Activated gamma-delta T cell treated with anti-CD3 and anti-CD28 coated beads, Interleukin-2, amount 50 U/mL, for 16 hours (primary cell): ENCODE results near the gene INPP1.
"Not testable (repeated sequence)": the region's sequence is repeated elsewhere in the genome, so short reads cannot be mapped to it uniquely, and the experiment has no call there.

ENCODE experiments used
- DNase-seq: peaks from one replicate; pipeline ENCODE4 v3.0.0-alpha.2; 2020; ENCODE audit warnings: low read depth

INPP1 gene, protein sequence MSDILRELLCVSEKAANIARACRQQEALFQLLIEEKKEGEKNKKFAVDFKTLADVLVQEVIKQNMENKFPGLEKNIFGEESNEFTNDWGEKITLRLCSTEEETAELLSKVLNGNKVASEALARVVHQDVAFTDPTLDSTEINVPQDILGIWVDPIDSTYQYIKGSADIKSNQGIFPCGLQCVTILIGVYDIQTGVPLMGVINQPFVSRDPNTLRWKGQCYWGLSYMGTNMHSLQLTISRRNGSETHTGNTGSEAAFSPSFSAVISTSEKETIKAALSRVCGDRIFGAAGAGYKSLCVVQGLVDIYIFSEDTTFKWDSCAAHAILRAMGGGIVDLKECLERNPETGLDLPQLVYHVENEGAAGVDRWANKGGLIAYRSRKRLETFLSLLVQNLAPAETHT

DNA sequence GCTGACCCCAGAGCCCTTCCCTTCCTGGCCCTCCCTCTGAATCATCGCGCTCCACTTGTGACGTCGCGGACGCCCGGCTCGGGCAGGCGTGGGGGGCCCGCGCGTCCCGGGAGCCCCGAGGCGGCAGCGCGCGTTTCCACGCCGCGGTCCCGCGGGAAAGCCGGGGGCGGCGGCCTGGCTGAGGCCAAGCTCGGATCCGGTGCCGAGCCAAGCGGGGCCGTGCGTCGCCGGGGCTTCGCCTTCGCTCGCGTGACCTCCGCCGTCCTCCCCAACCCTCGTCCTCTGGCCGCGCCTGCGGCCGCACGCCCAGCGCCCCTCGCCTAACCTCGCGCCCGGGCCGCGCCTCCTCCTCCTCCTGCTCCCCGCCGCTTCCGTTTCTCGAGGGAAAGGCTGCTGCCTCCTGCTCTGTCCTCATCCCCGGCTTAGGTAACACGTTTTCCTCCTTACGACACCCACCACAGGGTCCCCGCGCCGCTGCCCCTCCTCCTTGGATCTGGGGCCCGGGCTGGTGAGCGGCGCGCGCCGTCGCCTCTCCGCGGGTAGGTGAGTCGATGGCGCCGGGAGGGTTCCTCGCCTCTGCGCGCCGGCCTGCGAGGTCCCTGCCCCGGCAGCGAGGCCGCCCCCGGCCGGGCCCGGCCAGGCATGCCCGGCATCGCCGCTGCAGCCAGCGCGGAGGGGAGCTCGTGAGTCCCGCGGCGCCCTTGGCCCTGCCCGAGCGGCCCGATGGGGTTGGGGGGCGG lies at the start of gene INPP1:
INPP1 (plus strand) TSS at position 54 of the 740 bp plus-strand sequence. CDS start 16,514 bp downstream, outside the sequence.
- DNase-seq, result peak; percentile 6

DNA sequence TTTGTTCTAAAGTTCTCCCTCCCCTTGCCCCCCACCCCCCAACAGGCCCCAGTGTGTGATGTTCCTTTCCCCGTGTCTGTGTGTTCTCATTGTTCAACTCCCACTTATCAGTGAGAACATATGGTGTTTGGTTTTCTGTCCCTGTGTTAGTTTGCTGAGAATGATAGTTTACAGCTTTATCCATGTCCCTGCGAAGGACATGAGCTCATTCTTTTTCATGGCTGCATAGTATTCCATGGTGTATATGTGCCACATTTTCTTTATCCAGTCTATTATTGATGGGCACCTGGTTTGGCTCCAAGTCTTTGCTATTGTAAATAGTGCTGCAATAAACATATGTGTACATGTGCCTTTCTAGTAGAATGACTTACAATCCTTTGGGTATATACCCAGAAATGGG lies 45.5 kb upstream of the INPP1 start:
- DNase-seq, result not testable (repeated sequence)

DNA sequence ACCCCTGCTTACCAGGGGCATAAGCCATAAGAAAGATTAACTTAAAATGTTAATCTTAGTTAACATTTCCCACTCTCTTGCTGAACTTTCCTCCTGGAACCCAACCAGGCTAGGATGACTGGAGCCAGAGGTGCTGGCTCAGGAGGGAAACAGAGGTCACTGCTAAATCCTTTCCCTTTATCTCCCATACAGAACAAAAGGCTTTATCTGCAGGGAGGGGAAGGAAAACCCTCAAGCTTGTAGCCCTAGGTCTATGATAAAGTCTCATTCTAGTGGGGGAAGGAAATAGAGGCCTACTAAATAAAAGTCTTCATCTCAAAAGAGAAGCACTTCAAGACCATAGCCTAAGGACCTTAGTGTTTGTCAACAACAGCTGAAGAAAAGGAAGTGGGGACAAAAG lies 42.4 kb upstream of the INPP1 start:
- no peak for DNase-seq

DNA sequence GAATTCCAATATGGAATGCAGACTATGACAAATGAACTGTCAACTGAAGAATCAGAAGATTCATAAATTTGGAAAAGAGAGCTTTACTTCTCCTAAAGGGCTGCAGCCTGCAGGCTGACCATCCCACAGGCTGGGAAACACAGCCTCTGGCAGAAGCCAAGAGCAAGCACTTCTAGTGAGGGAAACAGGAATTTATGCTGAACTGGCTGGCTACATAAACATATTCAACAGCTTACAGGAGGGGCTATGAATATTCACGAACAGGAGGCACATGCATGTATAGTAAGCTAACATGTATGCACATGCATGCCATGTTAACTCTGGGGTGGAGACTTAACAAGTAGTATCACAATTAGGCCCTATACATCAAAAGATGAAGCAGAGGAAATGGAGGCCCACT lies 41.3 kb upstream of the INPP1 start:
- no peak for DNase-seq

DNA sequence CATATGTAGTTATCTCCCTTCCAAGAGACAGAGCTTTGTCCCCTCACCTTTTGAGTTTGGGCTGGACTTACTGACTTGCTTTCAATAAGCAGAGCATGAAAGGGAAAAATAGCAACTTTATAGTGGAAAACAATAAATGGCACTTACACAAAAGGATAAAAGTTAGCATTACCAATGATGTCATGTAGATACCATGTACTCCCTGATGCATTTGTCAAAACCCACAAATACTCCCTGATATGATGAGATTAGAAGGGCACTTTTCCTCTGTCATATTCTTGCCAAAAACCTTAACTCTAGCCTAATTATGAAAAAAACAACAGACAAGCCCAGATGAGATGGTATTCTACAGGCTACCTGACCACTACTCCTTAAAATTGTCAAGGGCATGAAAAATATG lies 39.7 kb upstream of the INPP1 start:
- no peak for DNase-seq

DNA sequence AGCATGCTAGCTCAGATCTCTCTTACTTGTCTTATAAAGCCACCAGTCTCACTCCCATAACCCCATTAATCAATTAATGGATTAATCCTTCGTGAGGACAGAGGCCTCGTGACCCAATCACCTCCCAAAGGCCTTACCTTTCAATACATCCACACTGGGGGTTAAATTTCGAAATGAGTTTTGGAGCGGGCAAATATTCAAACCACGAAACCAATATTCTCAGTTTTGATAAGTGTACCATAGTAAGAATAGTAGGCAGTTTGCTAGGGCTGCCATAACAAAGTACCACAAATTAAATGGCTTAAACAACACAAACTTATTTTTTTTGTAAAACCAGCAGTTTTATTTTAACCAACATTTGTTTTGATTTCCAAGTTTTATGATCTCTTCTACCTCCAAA lies 39.0 kb upstream of the INPP1 start:
- no peak for DNase-seq

DNA sequence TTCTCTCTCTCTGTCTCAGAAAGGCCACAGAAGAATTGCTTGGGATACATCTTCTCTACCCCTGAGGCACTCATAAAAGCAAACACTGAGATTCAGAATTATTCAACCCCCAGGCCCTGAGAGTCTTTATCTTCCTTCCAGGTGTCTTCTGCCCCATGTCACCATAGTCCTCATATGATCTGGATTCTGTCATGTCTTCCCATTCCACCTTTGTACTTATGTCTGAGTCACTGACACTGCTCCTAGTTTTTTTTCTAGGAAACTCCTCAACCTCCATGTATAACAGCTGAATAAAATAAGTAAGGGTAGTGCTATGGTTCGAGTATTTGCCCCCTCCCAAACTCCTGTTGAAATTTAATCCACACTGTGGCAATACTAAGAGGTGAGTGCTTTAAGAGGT lies 35.4 kb upstream of the INPP1 start:
- DNase-seq, result no peak

DNA sequence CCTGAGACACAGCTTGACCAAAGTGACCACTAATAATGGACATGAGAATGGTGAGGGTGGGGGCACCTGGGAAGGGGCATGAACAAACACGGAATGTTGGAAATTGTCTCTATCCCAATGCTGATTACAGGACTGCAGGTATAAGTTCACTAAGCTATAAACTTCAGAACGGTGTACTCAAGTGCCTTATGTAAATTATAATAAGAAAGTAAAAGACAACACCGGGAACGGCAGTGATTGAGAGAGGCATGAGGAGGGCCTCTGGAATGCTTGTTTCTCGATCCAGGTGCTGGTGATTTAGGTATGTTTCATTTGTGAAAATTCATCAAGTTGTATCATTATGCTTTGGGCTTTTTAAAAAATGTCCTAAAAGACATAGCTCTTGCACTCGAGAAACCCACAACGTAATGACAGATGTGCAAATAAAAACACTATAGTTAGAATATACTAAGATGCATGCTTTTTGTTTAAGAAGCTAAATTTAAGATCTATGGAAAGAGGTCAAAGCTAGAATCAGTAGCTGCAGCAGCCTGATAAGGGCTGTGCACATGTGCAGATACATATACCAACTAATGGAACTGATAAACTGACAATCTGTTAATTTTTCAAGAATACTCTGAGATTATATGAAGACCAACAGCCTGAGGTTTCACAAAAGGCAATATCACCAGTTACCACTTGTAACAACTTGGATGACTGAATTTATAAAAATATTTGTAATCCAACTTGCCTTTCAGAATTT lies 31.3 kb upstream of the INPP1 start:
- no peak for DNase-seq

DNA sequence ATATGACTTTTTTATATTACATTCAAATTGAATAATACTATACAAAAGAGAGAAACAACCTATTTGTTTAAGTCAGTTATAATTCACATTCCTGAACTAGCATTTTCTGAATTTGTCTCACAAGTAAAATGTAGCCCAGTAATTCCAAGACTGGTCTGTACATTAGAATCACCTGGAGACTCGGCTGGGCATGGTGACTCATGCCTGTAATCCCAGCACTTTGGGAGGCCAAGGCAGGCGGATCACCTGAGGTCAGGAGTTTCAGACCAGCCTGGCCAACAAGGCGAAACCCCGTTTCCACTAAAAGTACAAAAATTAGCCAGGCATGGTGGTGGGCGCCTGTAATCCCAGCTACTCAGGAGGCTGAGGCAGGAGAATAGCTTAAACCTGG lies 30.8 kb upstream of the INPP1 start:
- DNase-seq, result not testable (repeated sequence)

DNA sequence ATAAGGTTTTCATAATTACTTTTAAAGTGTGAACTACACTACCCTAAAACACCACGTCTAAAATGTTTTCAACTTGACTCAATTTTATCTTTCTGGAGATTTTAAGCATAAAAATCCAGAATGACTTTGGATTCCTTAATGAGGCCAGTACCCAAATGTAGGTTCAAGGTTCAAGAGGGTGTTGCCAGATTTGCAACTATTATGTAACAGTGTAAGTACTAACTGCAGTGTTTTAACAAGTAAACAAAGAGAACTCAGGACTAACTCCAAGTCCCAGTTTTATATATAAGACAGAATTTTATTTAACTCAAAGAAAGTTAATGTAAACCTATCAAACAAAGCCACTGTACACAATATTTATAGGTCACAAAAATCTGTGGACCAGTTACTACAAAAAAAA lies 29.5 kb upstream of the INPP1 start:
- DNase-seq, result no peak

DNA sequence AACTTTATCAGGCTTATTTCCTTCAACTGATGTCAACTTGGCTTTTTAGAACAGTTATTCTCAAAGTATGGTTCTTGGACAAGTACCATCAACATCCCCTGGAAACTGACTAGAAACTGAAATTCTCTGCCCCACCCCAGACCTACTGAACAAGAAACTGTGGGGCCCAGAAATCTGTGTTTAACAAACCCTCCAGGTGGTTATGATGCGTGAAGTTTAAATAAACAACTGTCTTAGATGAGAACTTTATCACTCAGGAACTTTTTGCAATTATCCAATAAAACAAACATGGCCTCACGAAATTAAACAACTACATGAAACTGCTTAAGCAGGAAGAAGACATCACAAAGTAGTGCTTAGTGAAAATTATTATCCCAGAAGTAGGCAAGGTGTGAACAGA lies 28.1 kb upstream of the INPP1 start:
- no peak for DNase-seq

DNA sequence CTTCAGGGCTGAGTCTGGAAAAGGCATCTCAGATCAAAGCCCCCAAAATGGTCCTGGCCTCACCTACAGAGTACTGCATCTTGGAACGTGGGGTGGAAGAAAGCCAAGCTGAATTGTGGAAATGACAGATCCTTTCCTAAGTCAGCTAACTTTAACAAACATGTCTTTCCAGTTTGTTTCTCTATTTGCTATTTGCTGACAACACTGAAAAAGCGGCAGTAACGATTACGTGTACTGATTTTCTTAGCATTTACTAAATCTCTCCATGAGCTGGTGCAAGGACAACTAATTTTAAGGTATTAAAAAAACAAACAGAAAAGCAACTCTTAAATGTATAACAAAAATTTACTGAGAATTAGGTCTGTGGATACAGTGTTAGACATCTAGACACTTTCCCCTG lies 24.9 kb upstream of the INPP1 start:
- DNase-seq, result no peak

DNA sequence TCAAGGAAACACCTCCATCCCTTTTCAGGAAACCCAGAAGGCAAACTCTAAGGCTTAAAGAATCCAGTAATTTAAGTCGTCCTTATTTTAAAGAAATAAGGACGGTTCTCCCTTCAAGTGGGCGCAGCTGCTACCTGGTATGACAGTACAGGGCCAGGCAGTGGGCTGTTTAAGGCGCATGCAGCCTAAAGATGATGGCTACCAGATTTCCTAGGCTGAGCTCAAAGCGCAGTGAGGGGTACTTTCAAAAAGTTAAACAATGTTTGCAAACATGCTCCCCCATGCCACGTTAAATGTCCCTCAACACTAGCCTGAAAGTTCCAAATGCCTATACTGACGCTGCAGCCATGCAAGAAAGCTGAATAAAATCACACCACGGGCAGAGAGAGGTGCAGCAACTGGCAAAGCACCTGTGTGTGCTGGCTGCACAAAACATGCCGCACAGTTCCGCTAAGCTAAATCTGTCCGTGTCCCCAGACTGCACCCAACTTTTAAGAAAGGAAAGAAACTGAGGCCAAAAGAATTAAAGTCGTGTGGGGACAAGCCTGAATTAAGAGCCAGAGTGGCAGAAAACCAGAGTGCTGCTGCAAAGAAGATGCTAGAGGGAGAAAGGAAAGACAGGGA lies 24.3 kb upstream of the INPP1 start:
- DNase-seq, result no peak

DNA sequence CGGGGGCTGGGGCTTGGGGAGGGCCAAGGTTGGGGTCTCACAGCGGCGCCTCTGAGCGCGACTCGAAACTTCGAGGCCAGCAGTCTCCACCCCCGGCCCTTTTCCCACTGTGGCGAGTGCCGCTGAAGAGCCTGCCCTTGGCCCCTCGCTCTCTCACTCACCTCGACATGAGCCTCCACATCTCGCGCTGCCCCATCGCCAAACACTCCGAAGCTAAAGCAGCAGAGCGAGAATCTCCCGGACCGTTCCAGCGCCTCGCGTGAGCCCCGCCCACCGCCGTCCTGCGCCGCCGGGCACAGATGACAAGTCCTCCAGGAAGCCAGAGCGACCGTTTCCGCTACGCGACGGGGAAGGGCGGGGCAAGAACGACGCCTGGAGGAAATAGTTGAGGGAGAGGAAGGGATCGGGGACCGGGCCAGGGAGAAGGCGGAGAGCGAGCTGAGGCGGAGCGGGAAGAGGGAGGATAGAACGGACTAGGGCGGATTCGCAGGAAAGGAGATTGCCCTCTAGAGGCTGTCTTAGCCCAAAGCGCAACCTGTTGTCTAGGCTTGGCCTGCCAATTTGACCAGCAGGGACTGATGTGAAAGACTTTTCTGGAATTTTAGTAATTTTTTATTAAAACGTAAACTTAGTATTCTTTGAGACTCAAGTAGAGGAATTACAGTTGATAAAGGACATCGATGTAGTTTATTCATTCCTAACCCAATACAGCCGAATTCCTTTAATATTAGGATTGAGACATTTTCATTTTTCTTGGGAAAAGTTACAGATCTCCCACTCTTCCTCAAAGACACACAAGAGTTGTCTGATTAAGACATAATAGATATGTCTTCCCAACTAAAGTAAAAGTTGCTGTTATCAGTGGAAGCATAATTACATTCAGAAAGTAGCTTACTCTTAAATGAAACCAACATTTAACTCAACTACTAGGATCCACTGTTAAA lies 23.6 kb upstream of the INPP1 start, which contains the start of gene HIBCH:
HIBCH (minus strand) TSS at position 272 of the 944 bp plus-strand sequence; CDS start at position 196, 76 bp downstream.
- DNase-seq, result peak; percentile 73

DNA sequence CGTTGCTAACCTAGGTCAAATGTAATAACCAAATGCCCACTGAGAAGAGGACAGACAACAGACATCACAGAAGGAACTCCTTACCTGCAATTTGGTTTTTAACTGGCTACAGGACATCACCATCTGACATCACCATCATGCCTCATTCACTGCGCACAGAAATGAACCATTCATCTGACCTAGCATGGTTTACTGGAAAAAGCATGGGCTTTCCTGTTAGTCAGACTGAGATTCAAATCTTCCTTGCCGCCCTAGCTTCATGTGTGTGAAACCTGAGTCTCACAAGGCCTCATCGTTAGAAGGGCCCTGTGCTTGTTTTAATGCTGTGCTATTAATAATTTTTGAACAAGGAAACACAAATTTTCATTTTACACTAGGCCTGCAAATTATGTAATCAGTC lies 22.7 kb upstream of the INPP1 start:
- DNase-seq, result no peak

DNA sequence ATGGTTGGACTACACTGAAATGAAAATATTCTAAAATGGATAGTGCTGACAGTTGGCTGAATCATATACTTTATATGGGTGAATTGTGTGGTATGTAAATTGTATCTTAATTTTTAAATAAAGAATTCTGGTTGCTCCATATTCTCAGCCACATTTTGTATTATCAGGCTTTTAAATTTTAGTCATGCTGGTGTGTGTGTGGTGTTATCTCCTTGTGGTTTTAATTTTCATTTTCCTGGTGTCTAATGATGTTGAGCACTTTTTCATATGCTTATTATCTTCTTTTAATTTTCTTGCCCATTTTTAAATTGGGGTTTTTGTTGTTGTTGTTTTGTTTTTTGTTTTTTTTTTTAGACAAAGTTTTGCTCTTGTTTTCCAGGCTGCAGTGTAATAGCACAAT lies 20.0 kb upstream of the INPP1 start:
- DNase-seq, result no peak

DNA sequence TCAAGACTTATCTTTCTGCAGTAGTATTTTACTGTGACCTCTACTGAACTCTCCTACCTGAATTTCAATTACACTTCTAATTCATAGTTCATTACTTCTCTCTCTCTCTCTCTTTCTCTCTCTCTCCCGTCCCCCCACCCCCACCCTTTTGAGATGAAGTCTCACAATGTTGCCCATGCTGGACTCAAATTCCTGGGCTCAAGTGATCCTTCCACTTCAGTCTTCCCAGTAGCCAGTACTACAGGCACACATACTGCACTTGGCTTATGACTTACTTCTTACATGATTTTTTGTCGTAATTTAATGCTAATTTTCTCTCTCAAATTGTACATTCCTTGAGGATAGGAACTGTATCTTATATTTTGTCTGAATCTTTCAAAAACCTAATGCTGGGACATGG lies 17.8 kb upstream of the INPP1 start:
- no peak for DNase-seq

DNA sequence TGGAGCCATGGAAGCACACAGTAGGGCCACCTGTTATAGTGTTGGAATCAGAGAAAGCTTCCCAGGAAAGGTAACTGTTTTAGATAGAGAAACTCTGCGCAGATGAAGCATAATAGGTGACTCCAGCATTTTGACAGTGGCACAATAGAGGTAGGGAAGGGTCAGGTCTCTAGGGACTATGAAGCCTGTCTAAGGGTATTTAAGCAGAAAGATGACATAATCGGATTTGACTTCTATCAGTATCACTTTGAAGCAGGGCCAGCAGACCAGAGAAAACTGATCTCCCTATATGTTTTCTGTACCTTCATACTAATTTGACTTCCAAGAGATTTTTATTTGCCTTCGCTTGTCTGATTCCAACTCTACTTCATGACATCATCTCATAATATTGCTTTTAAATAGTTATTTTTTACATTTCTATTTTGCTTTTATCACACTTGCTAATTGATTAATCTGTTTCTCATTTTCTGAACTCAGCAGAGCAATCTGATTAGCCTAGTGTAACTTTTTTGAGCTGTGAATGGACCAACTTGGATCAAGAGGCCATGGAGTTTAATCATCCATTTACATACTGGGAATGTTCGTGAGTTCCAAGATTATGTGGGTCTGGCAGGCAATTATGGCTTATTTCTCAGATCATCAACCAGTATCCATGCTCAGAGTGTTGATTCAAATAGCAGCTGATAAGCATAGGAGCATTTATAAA lies 15.4 kb upstream of the INPP1 start:
- DNase-seq, result no peak

DNA sequence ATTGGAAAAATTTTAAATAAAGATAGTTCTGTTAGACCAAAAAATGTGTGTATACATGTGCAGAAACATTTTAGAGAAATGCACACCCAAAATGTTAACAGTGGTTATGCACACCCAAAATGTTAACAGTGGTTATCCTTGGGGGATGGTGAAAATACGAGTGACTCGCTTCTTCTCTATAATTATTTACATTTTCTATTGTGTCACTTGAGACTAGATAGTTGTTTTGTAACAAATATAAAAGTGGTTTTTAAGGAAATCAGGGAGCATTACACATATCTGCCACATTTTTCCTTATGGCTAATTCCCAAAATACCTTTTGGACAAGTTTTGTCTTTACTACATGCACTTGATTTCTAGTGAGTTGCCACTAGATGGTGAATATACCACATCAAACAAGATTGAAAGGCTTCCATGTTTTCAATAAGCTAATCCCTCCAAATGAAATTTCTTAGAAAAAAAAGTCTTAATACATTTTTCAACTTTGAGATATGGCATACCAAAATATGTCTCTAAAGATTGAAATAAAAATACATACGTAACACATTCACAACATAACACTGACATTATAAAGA lies 14.7 kb upstream of the INPP1 start:
- no peak for DNase-seq

DNA sequence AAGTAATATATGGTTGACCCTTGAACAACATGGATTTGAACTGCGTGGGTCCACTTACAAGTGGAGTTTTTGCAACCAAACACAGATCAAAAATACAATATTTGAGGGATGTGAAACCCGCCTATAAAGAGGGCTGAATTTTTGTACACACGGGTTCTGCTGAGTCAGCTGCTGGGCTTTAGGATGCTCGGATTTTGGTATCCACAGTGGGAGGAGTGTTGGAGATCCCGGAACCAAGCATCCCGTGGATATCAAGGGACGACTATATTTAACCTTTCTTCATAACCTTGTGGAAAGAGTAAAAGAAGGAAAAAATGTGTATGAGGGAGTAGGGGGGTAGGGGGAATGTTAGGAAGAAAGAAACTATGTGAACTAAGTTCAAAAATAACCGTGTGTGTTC lies 10.0 kb upstream of the INPP1 start:
- no peak for DNase-seq
